Natural killer cell treated with Interleukin-12 subunit alpha and Interleukin-12 subunit beta and Interleukin-15 and Interleukin-18, amount 100 ng/mL, for 72 hours (primary cell): ENCODE results near the gene CD151. TPM values are rescaled to one million over a fixed set of nuclear protein-coding genes. Genes with fewer than 3 reads are reported as not detected.
A peak's percentile ranks its signal among the peaks of the same experiment; 100 is the strongest.

Experiments
- ATAC-seq, 2 donors: fragments of 150-1000 bp; cut with Tn5 transposase in 1 of 2; sonication (Bioruptor Pico), chemical (Tn5 transposase) in 1 of 2; 2 replicates each; pipeline ENCODE4 v1.10.0; 2021
- DNase-seq: peaks from one replicate; pipeline ENCODE4 v3.0.0; 2022; ENCODE audit warnings: low spot score
- H3K27ac Mint-ChIP-seq, 2 donors: 1 replicate in 1 of 2; 2 replicates in 1 of 2; pipeline ENCODE4 v1.8.0; 2022; ENCODE audit warnings: mixed read lengths in 2 of 2, mild to moderate bottlenecking in 1 of 2, moderate library complexity in 1 of 2
- H3K27me3 Mint-ChIP-seq, 2 donors: 1 replicate in 1 of 2; 2 replicates in 1 of 2; pipeline ENCODE4 v1.8.0; 2022; ENCODE audit warnings: mixed read lengths in 2 of 2
- H3K36me3 Mint-ChIP-seq: one replicate; pipeline ENCODE4 v1.8.0; 2022; ENCODE audit warnings: mixed read lengths
- H3K4me1 Mint-ChIP-seq, 2 donors: 1 replicate in 1 of 2; 2 replicates in 1 of 2; pipeline ENCODE4 v1.8.0; 2022; ENCODE audit warnings: low read depth in 2 of 2, mixed read lengths in 2 of 2, mild to moderate bottlenecking in 1 of 2
- H3K4me3 Mint-ChIP-seq: one replicate; pipeline ENCODE4 v1.8.0; 2022; ENCODE audit warnings: mixed read lengths
- H3K9me3 Mint-ChIP-seq: 2 replicates; pipeline ENCODE4 v1.8.0; 2022; ENCODE audit warnings: mixed read lengths
- total RNA-seq, 2 donors: library from RNA; stranded (reverse); gene quantifications; one replicate each; pipeline ENCODE4 v1.2.3, GENCODE V29; 2022

The CD151 gene
- total RNA-seq, 2 donors from 2014 or later = 45.0 to 72.0 TPM

DNA sequence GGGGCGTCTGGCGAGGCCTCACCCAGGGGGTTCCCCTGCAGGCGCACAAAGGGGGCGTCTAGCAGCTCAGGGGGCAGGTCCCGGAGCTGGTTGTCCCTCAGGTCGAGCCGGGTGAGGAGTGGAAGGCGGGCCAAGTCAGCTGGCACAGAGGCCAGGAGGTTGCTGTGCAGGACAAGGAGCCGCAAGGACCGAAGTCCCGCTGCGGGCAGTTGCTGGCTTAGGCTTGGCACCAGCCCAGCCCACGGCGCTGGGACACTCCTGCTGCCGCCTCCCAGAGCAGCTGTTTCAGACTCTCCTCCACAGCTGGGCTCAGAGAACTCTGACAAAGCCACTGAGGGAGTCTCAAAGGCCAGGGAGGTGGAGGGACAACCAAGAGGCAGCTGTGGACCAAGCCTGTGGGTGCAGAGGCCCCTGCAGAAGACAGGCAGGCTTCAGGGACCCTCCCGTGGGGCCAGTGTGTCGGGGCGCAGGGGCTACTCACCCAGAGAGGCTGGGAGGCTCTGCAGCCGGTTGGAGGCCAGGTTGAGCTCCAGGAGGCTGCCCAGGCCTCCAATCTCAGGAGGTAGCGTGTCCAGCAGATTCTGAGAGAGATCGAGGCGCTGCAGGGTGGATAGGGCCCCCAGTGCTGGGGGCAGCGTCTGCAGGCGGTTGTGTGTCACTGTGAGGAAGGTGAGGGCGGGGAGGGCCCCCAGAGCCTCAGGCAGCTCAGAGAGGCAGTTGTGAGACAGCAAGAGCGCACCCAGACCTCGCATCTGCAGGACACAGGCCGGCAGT is 29.9 kb upstream of the CD151 start:
- Mint-ChIP-seq H3K9me3 (no peaks in the 10 kb centered on the region), H3K4me1 (peaks cover 2 to 4% of the 10 kb centered on the region in 2 donors), H3K36me3 (no peaks in the 10 kb centered on the region), H3K27ac (no peak overlapping the region), H3K27me3 (no peaks in the 10 kb centered on the region), H3K4me3 (no peak overlapping the region)
- no peak for ATAC-seq
- DNase-seq = no peak

DNA sequence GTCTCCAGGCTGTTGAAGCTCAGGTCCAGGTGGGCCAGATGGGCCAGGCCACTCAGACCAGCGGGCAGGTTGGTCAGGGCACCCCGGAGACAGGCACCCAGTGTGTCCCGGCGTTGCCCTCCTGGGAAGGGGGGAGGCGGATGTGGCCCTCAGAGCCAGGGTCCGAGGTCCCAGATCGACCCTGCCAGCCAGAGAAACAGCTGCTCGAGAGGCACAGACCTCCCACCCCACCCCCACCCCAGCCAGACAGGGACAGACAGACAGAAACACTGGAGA is 29.3 kb upstream of the CD151 start:
- Mint-ChIP-seq H3K36me3 (no peaks in the 10 kb centered on the region), H3K27me3 (no peaks in the 10 kb centered on the region)

DNA sequence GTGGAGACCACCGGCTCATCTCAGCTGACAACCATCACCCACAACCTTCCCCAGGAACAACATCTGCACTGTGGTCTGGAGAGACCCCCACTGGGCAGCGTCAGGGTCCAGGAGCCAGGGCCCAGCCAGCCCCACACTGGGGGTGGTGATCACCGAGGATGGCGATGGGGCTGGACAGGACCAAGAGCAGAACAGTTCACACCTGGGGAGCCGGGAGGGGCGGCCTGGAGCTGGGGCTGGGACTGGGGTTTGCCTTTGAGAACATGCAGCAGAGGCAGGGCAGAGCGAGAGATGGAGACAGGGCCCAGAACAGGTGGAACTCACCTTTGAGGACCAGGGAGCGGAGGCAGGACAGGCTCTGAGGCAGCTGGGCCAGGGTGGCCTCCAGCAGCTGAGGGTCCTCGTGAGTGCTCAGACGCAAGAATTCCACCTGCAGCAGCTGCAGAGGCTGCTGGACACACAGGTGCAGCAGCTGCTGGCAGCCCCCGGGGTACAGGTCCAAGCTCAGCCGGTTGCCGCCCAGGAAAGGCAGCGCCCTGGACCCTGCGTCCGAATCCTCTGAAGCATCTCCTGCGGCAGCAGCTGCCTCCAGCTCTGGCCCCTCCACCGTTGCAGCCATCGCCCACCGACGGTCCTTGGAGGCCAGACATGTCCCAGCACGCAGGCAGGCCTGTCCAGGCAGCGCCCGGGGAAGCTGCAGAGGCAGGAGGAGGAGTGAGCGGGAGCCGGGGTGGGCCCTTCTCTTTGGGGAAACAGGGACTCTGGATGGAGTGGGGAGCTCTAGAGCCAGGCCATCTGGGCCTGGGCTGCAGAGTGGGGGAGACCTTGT is 28.8 kb upstream of the CD151 start:
- Mint-ChIP-seq H3K27me3 (no peaks in the 10 kb centered on the region), H3K4me1 (peaks cover 6 to 12% of the 10 kb centered on the region in 2 donors), H3K4me3 (peak overlapping the region; percentile 70), H3K27ac (peak overlapping the region in 1 of 2 donors; percentile 27), H3K36me3 (no peaks in the 10 kb centered on the region), H3K9me3 (no peaks in the 10 kb centered on the region)
- DNase-seq (no peak), ATAC-seq (no peak)

More for the DNA sequence above, 29.3 kb upstream of the CD151 start:
- DNase-seq (no peak), ATAC-seq (no peak)
- H3K9me3 Mint-ChIP-seq = no peaks in the 10 kb centered on the region
- no peak overlapping the region for H3K27ac Mint-ChIP-seq
- H3K4me3 Mint-ChIP-seq = no peak overlapping the region
- H3K4me1 Mint-ChIP-seq = peaks cover 3 to 6% of the 10 kb centered on the region in 2 donors

DNA sequence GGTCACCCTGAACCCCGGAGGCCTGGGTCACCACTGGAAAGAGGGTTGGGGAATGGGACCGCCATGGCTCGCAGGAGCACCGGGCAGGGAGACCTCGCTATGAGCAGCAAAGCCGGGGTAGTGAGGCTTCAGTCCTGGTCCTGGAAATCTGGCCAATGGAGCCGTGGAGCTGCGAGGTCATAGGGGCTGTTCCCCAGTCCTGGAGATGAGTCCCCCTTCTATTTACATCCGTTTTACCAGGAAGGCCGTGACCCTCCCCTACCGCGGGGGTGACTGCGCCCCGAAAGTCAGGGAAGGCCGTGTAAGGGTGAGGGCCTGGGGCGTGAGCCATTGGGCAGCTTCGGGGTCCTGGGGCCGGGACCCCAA is 28.2 kb upstream of the CD151 start:
- Mint-ChIP-seq H3K4me1 (peaks cover 7 to 13% of the 10 kb centered on the region in 2 donors), H3K27me3 (no peaks in the 10 kb centered on the region), H3K9me3 (no peaks in the 10 kb centered on the region), H3K27ac (peak overlapping the region in 1 of 2 donors; percentile 27), H3K4me3 (peak overlapping the region; percentile 70), H3K36me3 (no peaks in the 10 kb centered on the region)
- no peak for DNase-seq
- ATAC-seq = no peak

DNA sequence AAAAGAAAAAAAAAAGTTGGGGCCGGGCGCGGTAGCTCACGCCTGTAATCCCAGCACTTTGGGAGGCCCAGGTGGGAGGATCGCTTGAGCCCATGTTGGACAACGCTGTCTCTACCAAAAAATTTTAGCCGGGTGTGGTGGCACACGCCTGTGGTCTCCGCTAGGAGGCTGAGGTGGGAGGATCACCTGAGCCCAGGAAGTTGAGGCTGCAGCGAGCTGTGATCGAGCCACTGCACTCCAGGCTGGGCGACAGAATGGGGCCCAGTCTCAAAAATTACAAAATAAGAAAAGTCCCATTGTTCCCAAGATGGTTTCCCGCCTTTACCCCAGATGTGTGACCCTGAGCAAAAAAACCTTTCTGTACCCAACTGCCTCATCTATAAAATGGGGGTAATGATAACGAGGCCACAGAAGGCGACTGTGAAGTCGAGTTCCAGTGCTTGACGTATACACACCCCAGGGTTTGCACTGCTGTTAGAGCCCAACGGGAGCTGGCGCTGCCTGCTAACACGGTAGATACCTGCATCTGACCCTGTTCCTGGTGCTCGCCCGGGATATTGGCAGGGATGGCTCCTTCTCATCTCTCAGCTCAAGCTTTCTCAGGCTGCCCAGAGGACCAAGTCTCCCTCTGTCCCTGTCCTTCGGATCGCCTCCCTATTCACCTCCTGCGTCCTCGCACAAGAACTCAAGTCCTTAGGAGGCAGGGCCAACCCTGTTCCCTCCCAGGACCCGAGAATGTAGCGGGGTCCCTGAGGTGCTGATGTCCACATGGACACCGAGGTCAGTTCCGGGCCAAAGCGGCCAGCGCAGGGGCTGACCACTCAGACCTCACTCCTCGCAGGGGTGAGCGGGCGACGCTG is 24.1 kb upstream of the CD151 start:
- Mint-ChIP-seq H3K9me3 (no peaks in the 10 kb centered on the region), H3K4me1 (peaks cover 22 to 33% of the 10 kb centered on the region in 2 donors), H3K4me3 (peak overlapping the region; percentile 92), H3K36me3 (peaks cover 7% of the 10 kb centered on the region), H3K27me3 (no peaks in the 10 kb centered on the region), H3K27ac (peak overlapping the region; percentile 97)
- ATAC-seq (no peak), DNase-seq (no peak)

DNA sequence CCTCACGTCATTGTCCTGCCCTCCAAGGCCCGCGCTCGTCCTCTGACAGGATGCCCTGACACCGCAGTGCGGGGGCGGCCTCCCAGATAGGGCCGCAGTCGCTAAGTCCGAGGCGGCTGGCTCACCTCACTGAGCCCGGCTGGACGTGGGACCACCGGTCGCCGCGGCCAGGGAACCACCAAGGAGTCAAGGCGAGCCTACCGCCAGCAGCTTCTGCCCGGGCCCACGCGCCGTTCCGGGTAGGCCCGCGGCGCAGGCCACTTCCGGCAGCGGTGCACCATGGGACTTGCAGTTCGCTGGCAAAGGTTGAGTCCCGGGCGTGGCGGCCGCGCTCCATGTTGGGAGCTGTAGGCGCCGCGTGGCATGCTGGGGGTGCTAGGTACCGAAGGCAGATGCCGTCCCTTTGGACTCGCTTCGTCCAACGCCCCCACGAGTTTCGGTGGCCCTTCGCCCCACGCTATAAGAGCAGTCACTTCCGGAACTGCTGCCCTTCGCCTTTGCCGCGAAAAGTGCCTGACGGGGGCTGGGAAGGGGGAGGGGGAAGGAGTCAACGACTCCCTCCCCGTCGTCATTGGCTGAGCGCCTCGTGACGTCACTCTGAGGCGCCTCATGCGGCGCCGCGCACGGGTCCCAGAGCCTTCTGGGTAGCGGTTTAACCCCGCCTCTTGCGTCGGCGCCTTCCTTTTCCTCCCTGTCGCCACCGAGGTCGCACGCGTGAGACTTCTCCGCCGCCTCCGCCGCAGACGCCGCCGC is 23.3 kb upstream of the CD151 start, which contains the start of gene RPLP2:
Gene RPLP2 (plus strand): TSS at position 681 of the 753 bp plus-strand sequence. CDS start 268 bp downstream, outside the sequence.
- ATAC-seq = peak; percentile 89 to 93
- Mint-ChIP-seq H3K36me3 (peaks cover 7% of the 10 kb centered on the region), H3K27ac (peak within 1 kb of the TSS; percentile 97), H3K27me3 (no peaks in the 10 kb centered on the region), H3K4me3 (peak within 1 kb of the TSS; percentile 92), H3K4me1 (peaks cover 22 to 33% of the 10 kb centered on the region in 2 donors), H3K9me3 (no peaks in the 10 kb centered on the region)
- DNase-seq = peak; percentile 98

DNA sequence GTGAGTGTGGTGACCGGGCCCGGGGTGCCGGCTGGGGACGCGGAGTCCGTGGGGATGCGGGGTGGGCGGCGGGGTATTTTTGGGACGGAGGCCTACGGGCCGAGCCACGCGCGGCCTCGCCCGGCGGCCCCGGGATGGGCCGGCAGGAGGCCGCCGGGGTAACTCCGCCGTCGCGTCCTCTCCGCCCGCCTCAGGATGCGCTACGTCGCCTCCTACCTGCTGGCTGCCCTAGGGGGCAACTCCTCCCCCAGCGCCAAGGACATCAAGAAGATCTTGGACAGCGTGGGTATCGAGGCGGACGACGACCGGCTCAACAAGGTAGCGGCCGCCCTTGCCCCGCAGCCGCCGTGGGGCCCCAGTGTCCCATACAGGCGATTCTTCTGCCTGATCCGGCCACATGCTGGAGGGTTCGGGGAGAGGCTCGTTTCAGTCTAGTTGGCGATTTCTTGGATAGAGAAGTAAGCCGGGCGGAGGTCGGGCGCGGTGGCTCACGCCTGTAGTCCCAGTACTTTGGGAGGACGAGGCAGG is 22.6 kb upstream of the CD151 start:
- H3K27me3 Mint-ChIP-seq = no peaks in the 10 kb centered on the region
- peaks cover 22 to 33% of the 10 kb centered on the region in 2 donors for H3K4me1 Mint-ChIP-seq
- ATAC-seq = no peak
- H3K27ac Mint-ChIP-seq = peak overlapping the region; percentile 97
- H3K36me3 Mint-ChIP-seq = peaks cover 7% of the 10 kb centered on the region
- no peak for DNase-seq
- H3K4me3 Mint-ChIP-seq = peak overlapping the region; percentile 92
- H3K9me3 Mint-ChIP-seq = no peaks in the 10 kb centered on the region

DNA sequence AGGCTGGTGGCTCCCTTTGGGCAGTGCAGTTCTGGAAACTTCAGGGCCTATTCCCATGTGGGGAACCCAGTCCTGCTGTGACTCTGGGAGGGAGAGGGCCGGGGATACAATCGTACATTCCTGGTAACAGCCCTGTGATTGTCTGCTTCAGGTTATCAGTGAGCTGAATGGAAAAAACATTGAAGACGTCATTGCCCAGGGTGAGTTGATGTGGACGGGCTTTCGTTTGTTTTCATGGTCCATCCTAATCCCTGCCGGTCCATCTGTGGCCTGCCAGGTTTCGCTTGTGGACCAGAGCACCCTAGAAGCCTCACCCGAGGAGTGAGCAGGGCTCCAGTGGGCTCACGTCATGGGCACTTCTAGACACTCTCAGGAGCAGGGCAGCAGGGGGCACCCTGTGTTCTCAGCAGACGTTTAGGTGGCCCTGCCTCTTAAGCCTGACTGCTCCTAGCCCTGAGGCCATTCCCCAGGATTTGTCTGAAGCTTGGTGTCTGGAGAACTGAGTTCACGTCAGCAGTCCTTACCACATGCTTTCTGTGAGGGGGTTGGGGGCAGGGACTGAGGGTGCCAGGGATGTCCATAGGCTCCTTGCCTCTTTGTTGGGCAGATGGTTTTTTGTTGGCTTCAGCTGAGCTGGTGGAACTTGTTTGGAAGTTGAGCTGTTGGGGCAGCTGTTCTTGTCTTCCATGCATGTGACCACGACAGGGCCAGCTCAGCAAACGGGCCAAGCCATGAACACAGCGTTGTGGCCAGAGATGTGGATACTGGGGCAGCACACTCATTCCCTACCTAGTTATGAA is 21.1 kb upstream of the CD151 start:
- Mint-ChIP-seq H3K9me3 (no peaks in the 10 kb centered on the region), H3K27me3 (no peaks in the 10 kb centered on the region), H3K36me3 (peaks cover 7% of the 10 kb centered on the region), H3K27ac (peak overlapping the region; percentile 97), H3K4me3 (peak overlapping the region; percentile 92), H3K4me1 (peaks cover 22 to 33% of the 10 kb centered on the region in 2 donors)
- ATAC-seq (no peak), DNase-seq (no peak)

DNA sequence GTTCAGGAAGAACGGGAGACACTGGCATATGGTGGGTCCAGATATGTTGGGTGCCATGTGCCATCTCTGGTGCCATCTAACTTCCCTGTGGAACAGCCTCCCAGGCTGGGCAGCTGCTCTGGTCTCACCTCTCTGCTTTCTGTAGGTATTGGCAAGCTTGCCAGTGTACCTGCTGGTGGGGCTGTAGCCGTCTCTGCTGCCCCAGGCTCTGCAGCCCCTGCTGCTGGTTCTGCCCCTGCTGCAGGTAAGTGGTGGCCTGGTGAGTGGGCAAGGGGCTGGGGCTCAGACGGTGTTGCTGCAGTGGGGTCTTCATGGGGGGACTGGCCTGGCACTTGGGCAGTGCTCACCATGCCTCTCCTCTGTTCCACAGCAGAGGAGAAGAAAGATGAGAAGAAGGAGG is 20.4 kb upstream of the CD151 start:
- no peaks in the 10 kb centered on the region for H3K27me3 Mint-ChIP-seq
- DNase-seq = no peak
- H3K36me3 Mint-ChIP-seq = peaks cover 7% of the 10 kb centered on the region
- peaks cover 22 to 33% of the 10 kb centered on the region in 2 donors for H3K4me1 Mint-ChIP-seq
- peak overlapping the region in 1 of 2 donors; percentile 97 for H3K27ac Mint-ChIP-seq
- H3K4me3 Mint-ChIP-seq = peak overlapping the region; percentile 92
- ATAC-seq = no peak
- no peaks in the 10 kb centered on the region for H3K9me3 Mint-ChIP-seq

DNA sequence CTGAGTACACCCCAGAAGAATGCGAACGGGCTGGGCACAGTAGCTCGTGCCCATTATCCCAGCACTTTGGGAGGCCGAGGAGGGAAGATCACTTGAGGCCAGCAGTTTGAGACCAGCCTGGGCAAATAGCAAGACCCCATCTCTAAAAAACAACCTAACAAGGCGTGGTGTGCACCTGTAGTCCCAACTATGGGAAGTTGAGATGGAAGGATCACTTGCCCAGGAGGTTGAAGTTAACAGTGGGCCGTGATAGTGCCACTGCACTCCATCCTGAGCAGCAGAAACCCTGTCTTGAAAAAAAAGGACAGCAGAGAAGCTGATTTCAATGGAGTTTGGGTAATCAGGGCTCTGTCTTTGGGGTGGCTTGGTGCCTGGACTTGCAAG is 19.7 kb upstream of the CD151 start:
- peaks cover 7% of the 10 kb centered on the region for H3K36me3 Mint-ChIP-seq
- H3K27ac Mint-ChIP-seq = peak overlapping the region in 1 of 2 donors; percentile 97
- DNase-seq = no peak
- no peak for ATAC-seq
- H3K27me3 Mint-ChIP-seq = no peaks in the 10 kb centered on the region
- peaks cover 18 to 27% of the 10 kb centered on the region in 2 donors for H3K4me1 Mint-ChIP-seq
- peak overlapping the region; percentile 92 for H3K4me3 Mint-ChIP-seq
- no peaks in the 10 kb centered on the region for H3K9me3 Mint-ChIP-seq

DNA sequence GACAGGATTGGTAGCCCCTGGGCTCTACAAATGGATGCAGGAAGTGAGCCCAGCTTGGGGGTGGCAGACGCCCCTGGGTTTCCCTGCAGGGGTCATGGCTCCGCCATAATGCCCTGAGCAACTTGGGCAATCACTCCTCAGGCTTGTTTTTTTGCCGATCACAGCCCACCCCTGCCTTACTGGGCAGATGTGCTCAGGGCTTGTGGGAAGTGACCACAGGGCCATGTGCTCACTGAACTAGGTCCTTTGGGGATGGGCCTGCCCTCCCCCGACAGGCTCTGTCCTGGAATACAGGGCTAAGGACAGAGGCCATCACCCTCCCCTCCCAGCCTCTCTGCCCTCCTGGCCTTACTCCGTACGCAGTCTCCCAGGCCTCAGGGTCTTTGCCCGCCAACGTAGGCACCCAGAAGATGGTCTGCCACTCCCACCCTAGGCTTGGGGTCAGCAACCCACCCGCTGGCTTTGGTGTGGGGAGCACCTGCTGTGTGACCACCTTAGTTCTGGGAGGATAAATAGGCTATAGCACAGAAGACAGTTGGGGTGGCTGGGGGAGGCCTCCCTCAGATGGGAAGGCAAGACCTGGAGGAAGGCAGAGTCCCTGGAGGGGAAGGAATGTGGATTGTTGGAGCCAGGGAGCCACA is 19.2 kb upstream of the CD151 start:
- no peaks in the 10 kb centered on the region for H3K9me3 Mint-ChIP-seq
- no peak overlapping the region for H3K4me3 Mint-ChIP-seq
- ATAC-seq = no peak
- H3K4me1 Mint-ChIP-seq = peaks cover 20 to 25% of the 10 kb centered on the region in 2 donors
- H3K27me3 Mint-ChIP-seq = no peaks in the 10 kb centered on the region
- peaks cover 7% of the 10 kb centered on the region for H3K36me3 Mint-ChIP-seq
- H3K27ac Mint-ChIP-seq = no peak overlapping the region
- no peak for DNase-seq
